Osteocyte (in vitro differentiated cells): ENCODE data around the gene SLC39A11. TPM values are rescaled to one million over a fixed set of nuclear protein-coding genes. Genes with fewer than 3 reads are reported as not detected.

Experiments
- DNase-seq: peaks from one replicate; pipeline ENCODE4 v3.0.0; 2021; ENCODE audit warnings: mixed read lengths; ENCODE audit not compliant: unreplicated experiment; ENCODE audit errors: extremely low spot score
- H3K27ac Mint-ChIP-seq: one replicate; pipeline ENCODE4 v1.8.0; 2021; ENCODE audit warnings: mild to moderate bottlenecking, mixed read lengths; ENCODE audit not compliant: unreplicated experiment
- H3K27me3 Mint-ChIP-seq: one replicate; pipeline ENCODE4 v1.8.0; 2021; ENCODE audit warnings: mixed read lengths; ENCODE audit not compliant: unreplicated experiment
- H3K36me3 Mint-ChIP-seq: one replicate; pipeline ENCODE4 v1.8.0; 2021; ENCODE audit warnings: mixed read lengths; ENCODE audit not compliant: unreplicated experiment
- H3K4me1 Mint-ChIP-seq: one replicate; pipeline ENCODE4 v1.8.0; 2021; ENCODE audit warnings: mixed read lengths; ENCODE audit not compliant: unreplicated experiment
- H3K4me3 Mint-ChIP-seq: one replicate; pipeline ENCODE4 v1.8.0; 2021; ENCODE audit warnings: mild to moderate bottlenecking, moderate library complexity, mixed read lengths; ENCODE audit not compliant: unreplicated experiment
- H3K9me3 Mint-ChIP-seq: one replicate; pipeline ENCODE4 v1.8.0; 2021; ENCODE audit warnings: mixed read lengths; ENCODE audit not compliant: unreplicated experiment
- CTCF ChIP-seq: fragments of 200-600 bp; sonication (generic); IDR thresholded peaks from 2 replicates; pipeline ENCODE4 v1.5.0; 2021; ENCODE audit warnings: antibody characterized with exemption, mild to moderate bottlenecking, moderate library complexity
- total RNA-seq: library from RNA; stranded (reverse); gene quantifications from 2 replicates; pipeline ENCODE4 v1.2.1, GENCODE V29; 2021

The SLC39A11 gene
- total RNA-seq, 1 donor from 2014 or later, result 50.2 TPM

- Mint-ChIP-seq H3K9me3 (no peaks in the 10 kb centered on the region), H3K4me1 (peaks cover 49% of the 10 kb centered on the region), H3K4me3 (no peak overlapping the region), H3K27ac (no peak overlapping the region), H3K36me3 (peaks cover 3% of the 10 kb centered on the region), H3K27me3 (no peaks in the 10 kb centered on the region)
- DNase-seq, result no peak
- no peak for TF ChIP-seq CTCF
Observed at GRCh38 chr17:72982680-72983079, 109.8 kb downstream of the SLC39A11 start.

GRCh38 chr17:72978593-72979218 is 113.8 kb downstream of the SLC39A11 start:
- Mint-ChIP-seq H3K27me3 (no peaks in the 10 kb centered on the region), H3K36me3 (peaks cover 5% of the 10 kb centered on the region), H3K4me1 (peaks cover 41% of the 10 kb centered on the region), H3K27ac (peak overlapping the region; percentile 96), H3K9me3 (no peaks in the 10 kb centered on the region), H3K4me3 (no peak overlapping the region)
- TF ChIP-seq CTCF, result no peak
- no peak for DNase-seq

- Mint-ChIP-seq H3K36me3 (peaks cover 7% of the 10 kb centered on the region), H3K27me3 (no peaks in the 10 kb centered on the region), H3K4me1 (peaks cover 36% of the 10 kb centered on the region), H3K9me3 (no peaks in the 10 kb centered on the region), H3K4me3 (no peak overlapping the region), H3K27ac (peak overlapping the region; percentile 96)
- no peak for DNase-seq
- no peak for TF ChIP-seq CTCF
Observed at GRCh38 chr17:72977771-72978417, 114.6 kb downstream of the SLC39A11 start.

- no peak for TF ChIP-seq CTCF
- H3K9me3 Mint-ChIP-seq, result no peaks in the 10 kb centered on the region
- no peaks in the 10 kb centered on the region for H3K27me3 Mint-ChIP-seq
- H3K27ac Mint-ChIP-seq, result peak overlapping the region; percentile 96
- H3K4me1 Mint-ChIP-seq, result peaks cover 32% of the 10 kb centered on the region
- H3K36me3 Mint-ChIP-seq, result peaks cover 5% of the 10 kb centered on the region
- DNase-seq, result no peak
- H3K4me3 Mint-ChIP-seq, result peak overlapping the region; percentile 33
Observed at GRCh38 chr17:72976971-72977770, 115.3 kb downstream of the SLC39A11 start.

GRCh38 chr17:72975509-72975908 is 117.0 kb downstream of the SLC39A11 start:
- Mint-ChIP-seq H3K4me1 (peaks cover 39% of the 10 kb centered on the region), H3K27me3 (no peaks in the 10 kb centered on the region), H3K4me3 (no peak overlapping the region), H3K27ac (peak overlapping the region; percentile 27), H3K9me3 (no peaks in the 10 kb centered on the region), H3K36me3 (peaks cover 5% of the 10 kb centered on the region)
- TF ChIP-seq CTCF, result no peak
- DNase-seq, result no peak
